Measurements from ENCODE around the gene KCNJ14. TPM values are rescaled to one million over a fixed set of nuclear protein-coding genes. Genes with fewer than 3 reads are reported as not detected.
"Not testable (repeated sequence)": the region's sequence is repeated elsewhere in the genome, so short reads cannot be mapped to it uniquely, and the experiment has no call there.

Gene KCNJ14
- total and polyA plus RNA-seq, 11 donors, result 0.20 to 2.0 (median 0.40) TPM

- peaks cover 0 to 27% (median 19%) of the 10 kb centered on the region in 12 donors for H3K4me1 ChIP-seq
- peak in 1 of 4 donors; percentile 4 for ATAC-seq
- no peaks in the 10 kb centered on the region for H3K9me3 ChIP-seq
- peaks cover 0 to 23% (median 20%) of the 10 kb centered on the region in 9 donors for H3K36me3 ChIP-seq
- H3K4me3 ChIP-seq, result no peak overlapping the region
- TF ChIP-seq POLR2A (IDR thresholded peaks at IDR 0.05), result no peak
- TF ChIP-seq, protein P1, sequence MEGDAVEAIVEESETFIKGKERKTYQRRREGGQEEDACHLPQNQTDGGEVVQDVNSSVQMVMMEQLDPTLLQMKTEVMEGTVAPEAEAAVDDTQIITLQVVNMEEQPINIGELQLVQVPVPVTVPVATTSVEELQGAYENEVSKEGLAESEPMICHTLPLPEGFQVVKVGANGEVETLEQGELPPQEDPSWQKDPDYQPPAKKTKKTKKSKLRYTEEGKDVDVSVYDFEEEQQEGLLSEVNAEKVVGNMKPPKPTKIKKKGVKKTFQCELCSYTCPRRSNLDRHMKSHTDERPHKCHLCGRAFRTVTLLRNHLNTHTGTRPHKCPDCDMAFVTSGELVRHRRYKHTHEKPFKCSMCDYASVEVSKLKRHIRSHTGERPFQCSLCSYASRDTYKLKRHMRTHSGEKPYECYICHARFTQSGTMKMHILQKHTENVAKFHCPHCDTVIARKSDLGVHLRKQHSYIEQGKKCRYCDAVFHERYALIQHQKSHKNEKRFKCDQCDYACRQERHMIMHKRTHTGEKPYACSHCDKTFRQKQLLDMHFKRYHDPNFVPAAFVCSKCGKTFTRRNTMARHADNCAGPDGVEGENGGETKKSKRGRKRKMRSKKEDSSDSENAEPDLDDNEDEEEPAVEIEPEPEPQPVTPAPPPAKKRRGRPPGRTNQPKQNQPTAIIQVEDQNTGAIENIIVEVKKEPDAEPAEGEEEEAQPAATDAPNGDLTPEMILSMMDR (IDR thresholded peaks at IDR 0.05), result no peak
- intact Hi-C loops (cut with DNase I), result no loop called here
- peak overlapping the region in 3 of 12 donors; percentile 11 to 25 (median 13) for H3K27ac ChIP-seq
- no peaks in the 10 kb centered on the region for H3K27me3 ChIP-seq
- peak in 2 of 5 donors; percentile 14 to 31 for DNase-seq
- WGBS, 4 donors, result 31 to 57% (median 50%) methylated on average over 7 of the region's 7 CpGs
Observed at GRCh38 chr19:48481846-48482639, 26.7 kb downstream of the KCNJ14 start.

DNA sequence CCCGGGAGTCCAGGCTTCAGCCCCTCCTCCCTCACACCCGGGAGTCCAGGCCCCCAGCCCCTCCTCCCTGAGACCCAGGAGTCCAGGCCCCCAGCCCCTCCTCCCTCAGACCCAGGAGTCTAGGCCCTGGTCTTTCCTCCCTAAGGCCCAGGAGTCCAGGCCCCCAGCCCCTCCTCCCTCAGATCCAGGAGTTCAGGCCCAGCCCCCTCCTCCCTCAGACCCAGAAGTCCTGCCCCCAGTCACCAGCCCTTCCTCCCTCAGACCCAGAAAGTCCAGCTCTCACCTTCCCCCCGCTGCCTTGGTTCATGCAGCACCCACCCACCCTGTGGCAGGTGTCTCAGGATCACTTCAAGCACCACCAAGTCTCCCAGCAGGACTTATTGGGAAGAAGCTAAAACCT is 27.9 kb downstream of the KCNJ14 start:
- Histone ChIP-seq H3K36me3 (peaks cover 0 to 11% (median 7%) of the 10 kb centered on the region in 9 donors), H3K27me3 (no peaks in the 10 kb centered on the region), H3K4me1 (peaks cover 0 to 36% (median 23%) of the 10 kb centered on the region in 12 donors), H3K4me3 (no peak overlapping the region), H3K9me3 (no peaks in the 10 kb centered on the region), H3K27ac (no peak overlapping the region)
- ATAC-seq (no peak), DNase-seq (peak in 1 of 5 donors; percentile 13)
- intact Hi-C loops (cut with DNase I), result no loop called here
- TF ChIP-seq, protein P1 (IDR thresholded peaks at IDR 0.05), result no peak
- TF ChIP-seq POLR2A (IDR thresholded peaks at IDR 0.05), result no peak
- 44 to 100% (median 74%) methylated on average over 1 to 3 of the region's 3 CpGs for WGBS, 4 donors

- Histone ChIP-seq H3K27ac (no peak overlapping the region), H3K4me1 (peaks cover 0 to 38% (median 23%) of the 10 kb centered on the region in 12 donors), H3K9me3 (no peaks in the 10 kb centered on the region), H3K36me3 (peaks cover 0 to 3% (median under 1%) of the 10 kb centered on the region in 9 donors), H3K4me3 (no peak overlapping the region), H3K27me3 (no peaks in the 10 kb centered on the region)
- TF ChIP-seq, protein P1 (IDR thresholded peaks at IDR 0.05), result no peak
- TF ChIP-seq POLR2A (IDR thresholded peaks at IDR 0.05), result no peak
- 80 to 85% (median 83%) methylated on average over 16 of the region's 16 CpGs for WGBS, 4 donors
- ATAC-seq (no peak), DNase-seq (no peak)
- intact Hi-C loops (cut with DNase I), result no loop called here
Observed at GRCh38 chr19:48484247-48484893, 29.0 kb downstream of the KCNJ14 start.

GRCh38 chr19:48484931-48485612 is 29.7 kb downstream of the KCNJ14 start:
- ATAC-seq (no peak), DNase-seq (no peak)
- intact Hi-C loops (cut with DNase I), result no loop called here
- H3K27ac ChIP-seq, result no peak overlapping the region
- H3K9me3 ChIP-seq, result no peaks in the 10 kb centered on the region
- H3K4me1 ChIP-seq, result peaks cover 0 to 38% (median 23%) of the 10 kb centered on the region in 12 donors
- H3K36me3 ChIP-seq, result no peaks in the 10 kb centered on the region
- H3K4me3 ChIP-seq, result no peak overlapping the region
- peaks cover 0 to 2% (median 0%) of the 10 kb centered on the region in 9 donors for H3K27me3 ChIP-seq
- 80 to 87% (median 82%) methylated on average over 35 to 37 of the region's 37 CpGs for WGBS, 4 donors
- no peak for TF ChIP-seq POLR2A (IDR thresholded peaks at IDR 0.05)
- TF ChIP-seq, protein P1 (IDR thresholded peaks at IDR 0.05), result no peak

- ATAC-seq; H3K9me3 ChIP-seq; H3K36me3 ChIP-seq; H3K27ac ChIP-seq; H3K4me3 ChIP-seq; DNase-seq; intact Hi-C loops (cut with DNase I): not testable (repeated sequence)
- Histone ChIP-seq H3K4me1 (peaks cover 0 to 39% (median 13%) of the 10 kb centered on the region in 12 donors), H3K27me3 (peaks cover 0 to 14% (median 0%) of the 10 kb centered on the region in 9 donors)
- WGBS, 4 donors, result 83 to 96% (median 89%) methylated on average over 10 of the region's 10 CpGs
Observed at GRCh38 chr19:48486706-48487105, 31.3 kb downstream of the KCNJ14 start.

Measured in heart left ventricle (tissue), 16 donors.